K562 (cell line): ENCODE results near the gene COL9A3. TPM values are rescaled to one million over a fixed set of nuclear protein-coding genes. Genes with fewer than 3 reads are reported as not detected.

Source experiments
- ATAC-seq: fragments of 200-7000 bp; cut with Tn5 transposase; 3 replicates; pipeline ENCODE4 v1.9.1; 2020; ENCODE audit warnings: moderate library complexity
- BruUV-seq: library from RNA; stranded (reverse); fragments of 400-500 nt; replicated peaks from 2 replicates; lab custom pipeline; 2021; lab: Mats Ljungman, UMichigan
- CTCF ChIA-PET: fragments of 300-600 bp; formaldehyde crosslinking; extraction: SDS; loops from one replicate; lab custom pipeline; 2021; ENCODE audit warnings: low intra/inter-chr PET ratio; lab: Yijun Ruan, JAX
- POLR2A ChIA-PET: fragments of 300-600, 350-650 bp; sonication (Branson Sonifier 250); formaldehyde crosslinking; extraction: SDS; loops from one replicate; lab custom pipeline; 2021; ENCODE audit warnings: antibody characterized with exemption, inconsistent platforms; lab: Yijun Ruan, JAX
- DNase-seq, 4 experiments: peaks; one replicate each; pipeline versions ENCODE4 v3.0.0 to v3.0.0-alpha.2; 2011 to 2018; ENCODE audit warnings: low spot score in 3 of 4, mixed read lengths in 3 of 4; ENCODE audit errors: extremely low read depth in 1 of 4
- FAIRE-seq: peaks from 2 replicates; lab custom pipeline; 2011; peaks lifted over from hg19 to GRCh38; lab: Jason Lieb, UNC
- H2AFZ ChIP-seq: 2 replicates; pipeline ENCODE4 v1.6.0; 2011; ENCODE audit warnings: low read depth, low read length, control low read depth, inconsistent platforms
- H3K27ac ChIP-seq: fragments of 200-600 bp; 3 replicates; pipeline ENCODE4 v1.8.0; 2011; ENCODE audit warnings: low read depth, mild to moderate bottlenecking, control low read depth, inconsistent platforms, low read length, moderate library complexity, mixed read lengths; ENCODE audit errors: extremely low read depth
- H3K27me3 ChIP-seq, 2 experiments: fragments of 300-600 bp in 1 of 2; 2 replicates in 1 of 2; 3 replicates in 1 of 2; pipeline versions ENCODE4 v1.6.0 to v1.8.0; 2011; ENCODE audit warnings: inconsistent platforms in 2 of 2, low read length in 2 of 2, mild to moderate bottlenecking in 1 of 2, mixed read lengths in 1 of 2, moderate library complexity in 1 of 2; ENCODE audit not compliant: control insufficient read depth in 2 of 2, insufficient read depth in 2 of 2
- H3K36me3 ChIP-seq: fragments of 300-600 bp; 3 replicates; pipeline ENCODE4 v1.8.0; 2011; ENCODE audit warnings: mild to moderate bottlenecking, low read length, inconsistent platforms; ENCODE audit not compliant: control insufficient read depth, insufficient read depth
- H3K4me1 ChIP-seq, 2 experiments: fragments of 200-600 bp in 1 of 2; replicated peaks in 1 of 2; 2 replicates in 1 of 2; 3 replicates in 1 of 2; pipeline versions ENCODE4 v1.5.1 to v1.8.0; 2011; ENCODE audit warnings: inconsistent platforms in 2 of 2, low read length in 2 of 2, mild to moderate bottlenecking in 1 of 2, mixed read lengths in 1 of 2, moderate library complexity in 1 of 2; ENCODE audit not compliant: control insufficient read depth in 2 of 2, insufficient read depth in 2 of 2
- H3K4me2 ChIP-seq: 2 replicates; pipeline ENCODE4 v1.6.1; 2011; ENCODE audit warnings: low read length, control low read depth, inconsistent platforms, mixed read lengths; ENCODE audit not compliant: insufficient read depth
- H3K4me3 ChIP-seq: fragments of 200-600 bp; sonication (generic), shearing (Covaris generic); 2 replicates; pipeline ENCODE4 v1.5.1; 2016; ENCODE audit warnings: control low read depth, inconsistent platforms
- H3K79me2 ChIP-seq: fragments of 200-600 bp; 3 replicates; pipeline ENCODE4 v1.8.0; 2011; ENCODE audit warnings: low read length, inconsistent platforms; ENCODE audit not compliant: control insufficient read depth, insufficient read depth
- H3K9ac ChIP-seq, 2 experiments: 2 replicates each; pipeline versions ENCODE4 v1.6.0 to v1.6.1; 2011; ENCODE audit warnings: low read depth in 2 of 2, low read length in 2 of 2, control low read depth in 1 of 2, inconsistent platforms in 1 of 2, mild to moderate bottlenecking in 1 of 2, mixed read lengths in 1 of 2; ENCODE audit not compliant: insufficient read depth in 1 of 2
- H3K9me1 ChIP-seq: one replicate; pipeline ENCODE4 v1.6.0; 2011; ENCODE audit warnings: inconsistent platforms, mild to moderate bottlenecking, low read length, moderate library complexity; ENCODE audit not compliant: control insufficient read depth, insufficient read depth
- H3K9me3 ChIP-seq: replicated peaks from 2 replicates; pipeline ENCODE4 v1.5.1; 2011; ENCODE audit warnings: low read depth, low read length, inconsistent platforms; ENCODE audit not compliant: control insufficient read depth, insufficient read depth
- H4K20me1 ChIP-seq: replicated peaks from 2 replicates; pipeline ENCODE4 v1.6.1; 2011; ENCODE audit warnings: low read length, inconsistent platforms, mixed read lengths; ENCODE audit not compliant: control insufficient read depth, insufficient read depth
- CREB5 ChIP-seq: fragments of 250-450 bp; sonication (Bioruptor Pico); IDR thresholded peaks from 2 replicates; pipeline ENCODE4 v1.5.0; 2020; ENCODE audit warnings: mild to moderate bottlenecking
- CTCF ChIP-seq, 3 experiments: IDR thresholded peaks in 2 of 3; conservative IDR thresholded peaks in 1 of 3; 2 replicates each; pipeline ENCODE4 v1.5.1; 2011 to 2012; ENCODE audit warnings: low read length in 3 of 3, mild to moderate bottlenecking in 3 of 3, control low read depth in 2 of 3, improper control_type of control experiment in 1 of 3, inconsistent platforms in 1 of 3, low read depth in 1 of 3, mixed read lengths in 1 of 3, moderate library complexity in 1 of 3; ENCODE audit not compliant: insufficient read depth in 2 of 3
- DNMT1 ChIP-seq: fragments of 450-650 bp; IDR thresholded peaks from 2 replicates; pipeline ENCODE4 v1.6.1; 2016; ENCODE audit warnings: antibody characterized with exemption, mild to moderate bottlenecking
- HIVEP1 ChIP-seq: fragments of 250-450 bp; sonication (Bioruptor Pico); IDR thresholded peaks from 2 replicates; pipeline ENCODE4 v1.4.0; 2020; ENCODE audit warnings: mild to moderate bottlenecking
- MBD1 ChIP-seq: fragments of 250-450 bp; sonication (Bioruptor Pico); IDR thresholded peaks from 2 replicates; pipeline ENCODE4 v1.8.0; 2022; ENCODE audit warnings: inconsistent platforms
- USF1 ChIP-seq: sonication (generic); formaldehyde crosslinking; IDR thresholded peaks from 2 replicates; pipeline ENCODE4 v1.9.0; 2022; ENCODE audit warnings: mild to moderate bottlenecking, missing genetic modification reagents
- ZBTB7A ChIP-seq: IDR thresholded peaks from 2 replicates; pipeline ENCODE4 v1.6.1; 2011; ENCODE audit warnings: low read depth, mild to moderate bottlenecking, low read length, moderate library complexity, borderline replicate concordance; ENCODE audit not compliant: control insufficient read depth
- ZKSCAN1 ChIP-seq: fragments of 150-350 bp; IDR thresholded peaks from 2 replicates; pipeline ENCODE4 v1.6.1; 2016; ENCODE audit warnings: low read depth, low read length
- ZNF695 ChIP-seq: fragments of 450-650 bp; formaldehyde crosslinking; IDR thresholded peaks from 2 replicates; pipeline ENCODE4 v1.4.0; 2020; ENCODE audit warnings: mild to moderate bottlenecking, moderate library complexity
- ZNF740 ChIP-seq, 3 experiments: fragments of 200-800 bp in 1 of 3; sonication (Bioruptor generic) in 1 of 3; sonication (generic) in 1 of 3; formaldehyde crosslinking in 1 of 3; IDR thresholded peaks; 2 replicates each; pipeline versions ENCODE4 v1.6.1 to v1.8.0; 2016 to 2022; ENCODE audit warnings: mild to moderate bottlenecking in 2 of 3, missing compliant biosample characterization in 2 of 3, missing genetic modification characterization in 2 of 3, missing genetic modification reagents in 1 of 3
- whole genome bisulfite sequencing: fragments of 100-300 bp; shearing (Covaris generic); methylation state at CpG from one replicate; pipeline ENCODE4 v1.1.6; 2016; ENCODE audit warnings: low coverage, mixed read lengths; ENCODE audit not compliant: insufficient coverage; ENCODE audit errors: missing lambda C conversion rate; 5-methylcytosine and 5-hydroxymethylcytosine counted together
- in situ Hi-C: fragments of 300-500 bp; cut with MboI; formaldehyde crosslinking; loops from 4 replicates; pipeline ENCODE4 v1.15.0; 2018; ENCODE audit warnings: inconsistent platforms, mixed read lengths
- intact Hi-C: fragments of 100-400 bp; cut with micrococcal nuclease; formaldehyde crosslinking; loops from 2 replicates; pipeline ENCODE4 v1.14.2; 2022
- polyA plus RNA-seq, 8 experiments: library from polyadenylated mRNA; depleted of rRNA in 4 of 8; stranded (reverse) in 5 of 8; unstranded in 3 of 8; fragments of >200 nt; fragmentation: Nextera tagmentation in 2 of 8; fragmentation: Illumina TruSeq in 1 of 8; extraction: Ambion mirVana in 2 of 8; extraction: Trizol in 1 of 8; gene quantifications; 2 replicates each; pipeline versions ENCODE4 v1.2.1 to v1.2.3, GENCODE V29; 2011 to 2014; ENCODE audit warnings: inconsistent platforms in 1 of 8, missing spikeins in 1 of 8
- total RNA-seq, 7 experiments: library from RNA; depleted of rRNA in 6 of 7; stranded (reverse); fragments of >200 nt in 6 of 7; fragmentation: Illumina TruSeq in 2 of 7; extraction: Trizol in 2 of 7; gene quantifications; 2 replicates each; pipeline versions ENCODE4 v1.2.1 to v1.2.3, GENCODE V29; 2011 to 2021; ENCODE audit warnings: low replicate concordance in 1 of 7
- TF ChIP-seq, protein P1 (sequence below), 2 experiments: fragments of 450-650 bp; IDR thresholded peaks; 2 replicates each; pipeline ENCODE4 v1.6.1; 2016

COL9A3 gene
- total and polyA plus RNA-seq, 9 of the 15 experiments (the other 6 are each of a cell fraction or from before 2014, with no cell fraction given): 0.14 to 3.6 (median 0.88) TPM; not detected in 1

GRCh38 chr20:62822239-62822787 is 5.5 kb downstream of the COL9A3 start:
- TF ChIP-seq CREB5 (CRISPR knock-in tag) (no peak), ZBTB7A (peak; percentile 81), MBD1 (CRISPR knock-in tag) (no peak), ZNF695 (no peak), HIVEP1 (CRISPR knock-in tag) (no peak), ZNF740 (CRISPR knock-in tag; IDR thresholded peaks at IDR 0.05) (peak; percentile 76; the same call in 1 of the 2 replicates), ZNF740 (tag; IDR thresholded peaks at IDR 0.05) (no peak), DNMT1 (no peak), ZKSCAN1 (0 out of 2 replicates have a peak, but pooled peaks have one; percentile 12), USF1 (CRISPR knock-in tag) (0 out of 2 replicates have a peak, but pooled peaks have one; percentile 8), CTCF (IDR thresholded peaks at IDR 0.05 in 2 of 3, conservative IDR thresholded peaks at IDR 0.05 in 1 of 3; ENCODE audit: insufficient read depth in 2 of 3, low read depth in 1 of 3, low read length in 3 of 3) (peak in 1 of 3 experiments; percentile 58; a peak in 2 of 6 replicates)
- TF ChIP-seq, protein P1, sequence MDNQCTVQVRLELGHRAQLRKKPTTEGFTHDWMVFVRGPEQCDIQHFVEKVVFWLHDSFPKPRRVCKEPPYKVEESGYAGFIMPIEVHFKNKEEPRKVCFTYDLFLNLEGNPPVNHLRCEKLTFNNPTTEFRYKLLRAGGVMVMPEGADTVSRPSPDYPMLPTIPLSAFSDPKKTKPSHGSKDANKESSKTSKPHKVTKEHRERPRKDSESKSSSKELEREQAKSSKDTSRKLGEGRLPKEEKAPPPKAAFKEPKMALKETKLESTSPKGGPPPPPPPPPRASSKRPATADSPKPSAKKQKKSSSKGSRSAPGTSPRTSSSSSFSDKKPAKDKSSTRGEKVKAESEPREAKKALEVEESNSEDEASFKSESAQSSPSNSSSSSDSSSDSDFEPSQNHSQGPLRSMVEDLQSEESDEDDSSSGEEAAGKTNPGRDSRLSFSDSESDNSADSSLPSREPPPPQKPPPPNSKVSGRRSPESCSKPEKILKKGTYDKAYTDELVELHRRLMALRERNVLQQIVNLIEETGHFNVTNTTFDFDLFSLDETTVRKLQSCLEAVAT (IDR thresholded peaks at IDR 0.05): no peak
- Histone ChIP-seq H3K9ac (peak overlapping the region in 1 of 2 experiments; percentile 59; a peak in 1 of 4 replicates), H3K4me2 (no peak overlapping the region), H3K9me3 (no peaks in the 10 kb centered on the region), H4K20me1 (peaks cover 9% of the 10 kb centered on the region; the same call in 1 of the 2 replicates), H3K4me1 (peaks cover 12 to 100% of the 10 kb centered on the region in 2 experiments), H3K9me1 (no peaks in the 10 kb centered on the region), H2AFZ (no peak overlapping the region; the same call in 1 of the 2 replicates), H3K27me3 (no peaks in the 10 kb centered on the region; a peak in 2 of 5 replicates), H3K79me2 (no peaks in the 10 kb centered on the region), H3K4me3 (no peak overlapping the region), H3K27ac (no peak overlapping the region), H3K36me3 (no peaks in the 10 kb centered on the region)
- WGBS: 17% methylated on average over 5 of the region's 7 CpGs
- POLR2A ChIA-PET: interaction anchor here (0.6 to 1.5 kb wide), 7 partner anchors 9 to 651 kb away, joined by 3 to 6 read pairs (median 4); partner anchors contain the start of gene GID8
- no TSS peak for BruUV-seq
- no peak for ATAC-seq
- in situ Hi-C loops: loop anchor here (10.0 kb wide), 1 partner anchor 192 kb away; no protein-coding TSS in a partner anchor
- CTCF ChIA-PET: interaction anchor here (1.5 to 2.7 kb wide), 2 partner anchors 71 to 187 kb away, joined by 7 to 18 read pairs; no protein-coding TSS in a partner anchor
- intact Hi-C loops: loop anchor here (1.0 to 10.0 kb wide), 5 partner anchors 24 to 187 kb away; no protein-coding TSS in a partner anchor
- DNase-seq: no peak
- no peak for FAIRE-seq
